GM10266 (cell line): Measurements from ENCODE around the gene B3GALT6.

ENCODE experiments used
- DNase-seq: peaks from one replicate; pipeline ENCODE4 v3.0.0; 2012; ENCODE audit errors: extremely low spot score
- TF ChIP-seq, protein P1 (sequence below): IDR thresholded peaks from 2 replicates; pipeline ENCODE4 v1.5.1; 2012; ENCODE audit warnings: mild to moderate bottlenecking, low read depth; ENCODE audit not compliant: control insufficient read depth, insufficient read depth; ENCODE audit errors: missing control alignments

The B3GALT6 gene

DNA sequence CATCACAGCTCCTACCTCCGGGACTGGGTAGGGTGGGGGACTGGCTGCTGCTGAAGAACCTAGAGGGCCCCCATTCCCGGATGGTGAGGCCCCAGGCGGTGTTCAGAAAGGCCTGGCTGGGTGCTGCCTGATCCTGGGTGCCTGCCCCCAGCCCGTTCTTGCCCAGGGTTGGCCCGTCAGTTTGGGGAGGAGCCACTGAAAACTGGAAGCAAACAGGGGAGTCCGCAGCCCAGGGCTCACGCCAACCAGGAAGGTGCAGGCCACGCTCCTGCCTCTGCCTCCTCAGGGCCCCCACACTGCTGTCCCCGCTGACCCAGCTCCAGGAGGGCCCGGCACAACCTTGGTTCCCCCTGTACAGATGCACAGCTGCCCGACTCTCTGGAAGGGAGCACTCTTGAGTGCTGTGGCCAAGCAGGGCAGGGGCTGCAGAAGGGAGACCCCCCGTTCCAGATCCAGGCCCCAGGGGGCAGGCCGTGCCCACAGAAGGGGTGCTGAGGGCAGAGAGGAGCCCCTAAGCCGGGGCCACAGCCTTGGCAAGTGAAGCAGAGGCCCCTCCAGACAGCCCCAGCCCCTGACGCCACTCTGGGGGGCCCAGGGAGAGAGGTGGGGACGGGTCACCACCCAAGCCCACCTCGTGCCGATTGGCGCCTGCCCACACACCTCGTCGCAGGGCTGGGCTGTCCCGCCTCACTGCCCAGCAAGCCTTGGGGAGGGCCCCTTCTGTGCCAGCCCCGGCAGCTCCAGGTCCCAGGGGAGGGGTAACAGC lies 9.0 kb downstream of the B3GALT6 start:
- DNase-seq: no peak
- TF ChIP-seq, protein P1, sequence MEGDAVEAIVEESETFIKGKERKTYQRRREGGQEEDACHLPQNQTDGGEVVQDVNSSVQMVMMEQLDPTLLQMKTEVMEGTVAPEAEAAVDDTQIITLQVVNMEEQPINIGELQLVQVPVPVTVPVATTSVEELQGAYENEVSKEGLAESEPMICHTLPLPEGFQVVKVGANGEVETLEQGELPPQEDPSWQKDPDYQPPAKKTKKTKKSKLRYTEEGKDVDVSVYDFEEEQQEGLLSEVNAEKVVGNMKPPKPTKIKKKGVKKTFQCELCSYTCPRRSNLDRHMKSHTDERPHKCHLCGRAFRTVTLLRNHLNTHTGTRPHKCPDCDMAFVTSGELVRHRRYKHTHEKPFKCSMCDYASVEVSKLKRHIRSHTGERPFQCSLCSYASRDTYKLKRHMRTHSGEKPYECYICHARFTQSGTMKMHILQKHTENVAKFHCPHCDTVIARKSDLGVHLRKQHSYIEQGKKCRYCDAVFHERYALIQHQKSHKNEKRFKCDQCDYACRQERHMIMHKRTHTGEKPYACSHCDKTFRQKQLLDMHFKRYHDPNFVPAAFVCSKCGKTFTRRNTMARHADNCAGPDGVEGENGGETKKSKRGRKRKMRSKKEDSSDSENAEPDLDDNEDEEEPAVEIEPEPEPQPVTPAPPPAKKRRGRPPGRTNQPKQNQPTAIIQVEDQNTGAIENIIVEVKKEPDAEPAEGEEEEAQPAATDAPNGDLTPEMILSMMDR: no peak

DNA sequence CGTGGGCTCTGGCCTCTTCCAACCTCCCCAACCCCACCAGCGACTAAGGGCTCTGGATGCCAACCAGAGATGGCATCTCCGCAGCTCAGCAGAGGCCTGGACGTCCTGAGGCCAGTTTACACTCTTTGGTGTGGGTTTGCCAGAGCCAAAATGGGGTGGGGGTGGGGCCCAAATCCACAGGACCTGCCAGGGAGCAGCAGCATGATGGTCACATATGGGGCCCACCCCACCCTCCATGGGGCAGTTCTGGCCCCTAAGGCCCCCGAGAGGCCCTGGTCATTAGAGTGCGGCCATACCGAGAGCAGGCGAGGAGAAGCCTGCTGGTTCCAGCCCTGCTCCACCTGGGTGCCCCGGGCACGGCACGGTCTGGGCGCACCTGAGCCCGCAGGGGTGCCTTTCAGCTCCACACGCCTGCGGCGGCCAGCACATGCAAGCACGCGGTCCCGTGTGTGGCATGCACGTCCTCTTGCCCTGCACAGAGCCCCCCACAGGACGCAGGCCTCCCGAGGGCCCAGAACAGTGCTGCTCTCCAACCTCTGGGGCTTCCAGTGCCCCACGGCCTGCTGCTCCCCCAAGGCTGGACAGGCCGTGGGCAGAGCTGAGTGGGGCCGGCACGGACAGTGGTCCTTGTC lies 9.7 kb downstream of the B3GALT6 start:
- TF ChIP-seq, protein P1: no peak
- DNase-seq: no peak

DNA sequence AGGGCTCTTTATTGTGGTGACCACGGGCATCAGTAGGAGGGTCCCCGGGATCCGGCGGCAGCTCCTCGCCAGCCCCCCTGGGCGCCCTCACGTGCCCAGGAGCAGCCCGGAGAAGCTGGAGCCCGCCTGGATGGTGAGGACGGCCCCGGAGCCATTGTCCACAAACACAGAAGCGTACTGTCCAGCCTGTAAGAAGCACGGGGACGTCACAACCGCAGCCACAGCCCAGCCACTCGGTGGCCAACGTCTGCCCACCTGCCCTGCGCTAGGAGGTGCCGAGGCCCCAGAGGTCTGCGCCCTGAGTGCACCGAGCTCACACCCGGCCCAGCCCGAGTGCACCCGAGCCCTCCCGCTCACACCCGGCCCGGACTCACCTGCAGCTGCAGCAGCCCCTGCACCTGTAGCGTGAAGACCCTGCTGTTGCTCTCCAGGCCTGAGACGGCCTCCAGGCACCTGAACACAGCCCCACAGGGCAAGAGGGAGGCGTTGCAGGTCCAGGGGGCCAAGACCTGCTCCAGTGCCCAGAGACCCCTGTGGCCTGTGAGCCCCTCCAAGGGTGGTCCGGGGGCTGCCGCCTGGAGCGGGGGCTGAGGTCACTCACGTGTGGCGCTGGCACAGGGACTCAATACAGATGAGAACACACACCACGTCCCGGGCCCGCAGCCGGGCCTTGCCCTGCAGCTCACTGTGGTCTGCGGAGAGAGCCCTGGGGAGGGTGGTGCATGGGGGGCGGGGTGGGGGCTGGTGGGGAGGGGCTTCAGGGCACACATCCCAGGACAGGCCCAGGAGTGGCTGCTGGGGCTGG lies 10.6 kb downstream of the B3GALT6 start:
- no peak for DNase-seq
- TF ChIP-seq, protein P1: no peak

DNA sequence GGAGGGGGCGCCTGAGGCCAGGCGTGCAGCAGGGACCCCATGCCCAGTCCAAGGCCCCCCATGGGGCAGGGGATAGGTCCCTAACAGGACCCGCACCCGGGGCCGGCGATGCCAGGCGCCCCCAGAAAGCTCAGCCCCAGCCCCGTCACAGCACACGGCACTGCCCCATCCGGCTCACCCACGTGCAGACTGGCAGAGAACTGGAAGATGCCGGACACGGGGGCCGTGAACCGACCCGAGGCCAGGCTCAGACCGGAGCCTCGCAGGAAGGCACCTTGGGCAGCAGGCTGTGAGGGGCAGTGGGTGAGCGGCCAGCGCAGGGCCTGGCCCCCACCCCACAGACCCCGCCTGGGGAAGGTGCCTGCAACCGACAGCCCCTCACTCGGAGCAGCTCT lies 11.2 kb downstream of the B3GALT6 start:
- DNase-seq: no peak
- TF ChIP-seq, protein P1: no peak

DNA sequence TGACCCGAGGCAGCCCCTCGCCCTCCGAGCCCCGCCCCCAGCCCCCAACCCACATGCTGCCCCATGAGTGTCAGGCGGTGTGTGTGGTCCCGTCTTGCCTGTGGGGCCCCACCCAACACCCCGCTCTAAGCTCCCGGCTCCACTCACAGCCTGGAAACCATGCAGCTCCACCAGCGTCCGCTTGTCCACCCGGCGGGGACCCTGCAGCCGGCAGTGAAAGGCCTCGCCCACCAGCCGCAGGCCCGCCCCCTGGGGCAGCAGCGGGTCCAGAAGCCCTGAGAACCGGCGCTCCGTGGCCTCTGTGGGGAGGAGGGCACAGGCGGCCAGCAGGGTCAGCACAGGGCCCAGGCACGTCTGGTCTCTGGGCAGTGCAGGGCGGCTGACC lies 11.8 kb downstream of the B3GALT6 start:
- TF ChIP-seq, protein P1: no peak
- no peak for DNase-seq

DNA sequence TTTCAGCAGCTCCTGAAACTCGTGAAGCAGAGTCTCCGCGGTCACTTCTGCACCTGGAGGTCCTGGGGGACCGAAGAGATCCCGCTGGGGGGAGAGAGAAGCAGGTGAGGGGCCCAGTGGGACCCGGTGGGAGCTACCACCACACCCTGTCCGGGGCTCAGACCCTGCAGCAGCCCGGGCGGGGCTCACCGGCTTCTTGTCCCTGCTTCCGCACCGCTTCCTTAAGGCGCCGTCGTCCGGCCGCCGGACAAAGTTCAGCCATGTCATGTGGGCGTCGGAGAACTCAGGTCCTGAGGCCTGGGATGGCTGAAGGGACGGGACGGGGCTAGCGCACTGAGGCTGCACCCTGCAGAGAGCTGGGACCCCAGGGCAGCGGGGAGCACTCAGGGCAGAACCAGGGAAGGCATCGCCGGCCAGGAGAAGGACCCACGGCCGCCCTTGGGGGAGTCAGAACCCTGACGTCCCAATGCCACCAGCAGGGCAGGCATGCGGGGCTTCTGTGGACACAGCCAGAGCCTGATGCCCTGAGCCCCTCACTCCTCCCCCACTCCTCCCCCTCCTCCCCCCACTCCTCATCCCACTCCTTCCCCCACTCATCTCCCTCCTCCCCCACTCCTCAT lies 12.3 kb downstream of the B3GALT6 start:
- DNase-seq: no peak

More for the DNA sequence above, 12.3 kb downstream of the B3GALT6 start:
- TF ChIP-seq, protein P1: no peak
